ENCODE results near the gene NFX1.

The NFX1 gene

GRCh38 chr9:33375841-33376321 is 85.6 kb downstream of the NFX1 start:
- DNase-seq = no peak
- Histone ChIP-seq H3K36me3 (replicated peaks) (peaks cover 7% of the 10 kb centered on the region), H3K27ac (no peak overlapping the region), H3K4me3 (ENCODE audit: low read depth, low read length) (no peak overlapping the region), H3K27me3 (replicated peaks) (no peaks in the 10 kb centered on the region)
- TF ChIP-seq CTCF (IDR thresholded peaks at IDR 0.05; ENCODE audit: low read depth, low read length, missing control alignments) = no peak
- in situ Hi-C loops (cut with HindIII; ENCODE audit: low pct_ligation_motif_present, low sequenced_read_pairs) = no loop called here

GRCh38 chr9:33377089-33377715 is 86.9 kb downstream of the NFX1 start:
- DNase-seq = no peak
- no peak for TF ChIP-seq CTCF (IDR thresholded peaks at IDR 0.05; ENCODE audit: low read depth, low read length, missing control alignments)
- Histone ChIP-seq H3K4me3 (ENCODE audit: low read depth, low read length) (no peak overlapping the region), H3K27ac (no peak overlapping the region), H3K27me3 (replicated peaks) (no peaks in the 10 kb centered on the region), H3K36me3 (replicated peaks) (no peaks in the 10 kb centered on the region)
- in situ Hi-C loops (cut with HindIII; ENCODE audit: low pct_ligation_motif_present, low sequenced_read_pairs) = no loop called here

GRCh38 chr9:33378121-33378795 is 87.9 kb downstream of the NFX1 start:
- Histone ChIP-seq H3K27ac (no peak overlapping the region), H3K36me3 (replicated peaks) (no peaks in the 10 kb centered on the region), H3K27me3 (replicated peaks) (no peaks in the 10 kb centered on the region), H3K4me3 (ENCODE audit: low read depth, low read length) (no peak overlapping the region)
- in situ Hi-C loops (cut with HindIII; ENCODE audit: low pct_ligation_motif_present, low sequenced_read_pairs) = no loop called here
- no peak for DNase-seq
- TF ChIP-seq CTCF (IDR thresholded peaks at IDR 0.05; ENCODE audit: low read depth, low read length, missing control alignments) = no peak

GRCh38 chr9:33379666-33380389 is 89.5 kb downstream of the NFX1 start:
- Histone ChIP-seq H3K27me3 (replicated peaks) (no peaks in the 10 kb centered on the region), H3K27ac (no peak overlapping the region), H3K4me3 (ENCODE audit: low read depth, low read length) (no peak overlapping the region), H3K36me3 (replicated peaks) (no peaks in the 10 kb centered on the region)
- no peak for TF ChIP-seq CTCF (IDR thresholded peaks at IDR 0.05; ENCODE audit: low read depth, low read length, missing control alignments)
- in situ Hi-C loops (cut with HindIII; ENCODE audit: low pct_ligation_motif_present, low sequenced_read_pairs) = no loop called here
- DNase-seq = no peak

GRCh38 chr9:33380390-33381094 is 90.2 kb downstream of the NFX1 start:
- in situ Hi-C loops (cut with HindIII; ENCODE audit: low pct_ligation_motif_present, low sequenced_read_pairs) = no loop called here
- Histone ChIP-seq H3K36me3 (replicated peaks) (no peaks in the 10 kb centered on the region), H3K27ac (no peak overlapping the region), H3K27me3 (replicated peaks) (no peaks in the 10 kb centered on the region), H3K4me3 (ENCODE audit: low read depth, low read length) (no peak overlapping the region)
- DNase-seq = no peak
- peak; percentile 8 for TF ChIP-seq CTCF (IDR thresholded peaks at IDR 0.05; ENCODE audit: low read depth, low read length, missing control alignments)

Measured in brain microvascular endothelial cell (primary cell).